Measurements from ENCODE around the gene STARD9. TPM values are rescaled to one million over a fixed set of nuclear protein-coding genes. Genes with fewer than 3 reads are reported as not detected.

STARD9 gene
- total and polyA plus RNA-seq, 2 of the 4 experiments (the other 2 are of a cell fraction) = 2.0 to 3.2 TPM

- Histone ChIP-seq H3K36me3 (ENCODE audit: control insufficient read depth, insufficient read depth, low read length) (no peaks in the 10 kb centered on the region), H3K9me3 (ENCODE audit: control insufficient read depth, insufficient read depth, low read length) (no peaks in the 10 kb centered on the region), H3K9ac (ENCODE audit: low read depth, low read length) (no peak overlapping the region), H2AK9ac (replicated peaks; ENCODE audit: low read depth, low read length, poor library complexity) (no peak overlapping the region), H3K4ac (ENCODE audit: low read depth, low read length) (no peak overlapping the region), H3K14ac (replicated peaks; ENCODE audit: low read depth, low read length) (no peak overlapping the region), H4K8ac (ENCODE audit: low read depth in 2 of 2, low read length in 2 of 2) (no peak overlapping the region), H3K27ac (ENCODE audit: insufficient read depth, low read length) (no peak overlapping the region), H3K56ac (ENCODE audit: extremely low read depth, insufficient read depth, low read length) (no peak overlapping the region), H3K4me3 (ENCODE audit: insufficient read depth, low read depth, low read length) (no peak overlapping the region), H2AFZ (replicated peaks; ENCODE audit: low read length, poor library complexity) (no peak overlapping the region), H3K4me2 (ENCODE audit: low read depth, low read length) (no peak overlapping the region), H3K9me1 (ENCODE audit: insufficient read depth, low read length) (peaks cover 7% of the 10 kb centered on the region), H4K91ac (ENCODE audit: insufficient read depth, low read depth, low read length) (no peak overlapping the region), H2AK5ac (ENCODE audit: low read depth, low read length) (no peak overlapping the region), H2BK15ac (ENCODE audit: low read depth, low read length) (no peak overlapping the region), H3K79me1 (ENCODE audit: low read depth in 1 of 2, low read length in 2 of 2) (peaks cover 4 to 13% of the 10 kb centered on the region in 2 experiments; a peak in 2 of 4 replicates), H3K18ac (ENCODE audit: low read depth, low read length) (no peak overlapping the region), H3K4me1 (ENCODE audit: control insufficient read depth, insufficient read depth, low read length) (no peaks in the 10 kb centered on the region), H4K20me1 (ENCODE audit: insufficient read depth, low read length) (no peaks in the 10 kb centered on the region), H3K23ac (ENCODE audit: low read depth, low read length) (no peak overlapping the region), H3K27me3 (ENCODE audit: control insufficient read depth, insufficient read depth, low read length) (no peaks in the 10 kb centered on the region), H4K5ac (ENCODE audit: low read depth, low read length) (no peak overlapping the region), H2BK5ac (ENCODE audit: low read depth, low read length, poor library complexity, severe bottlenecking) (no peak overlapping the region), H2BK20ac (ENCODE audit: low read depth, low read length) (no peak overlapping the region), H2BK120ac (ENCODE audit: low read depth, low read length) (no peak overlapping the region)
- intact Hi-C loops (cut with micrococcal nuclease) = no loop called here
- no TSS peak for BruUV-seq (replicated peaks)
- no peak for TF ChIP-seq SMC3 (IDR thresholded peaks at IDR 0.05; ENCODE audit: low read depth, low read length)
- TF ChIP-seq CTCF (conservative IDR thresholded peaks at IDR 0.05; ENCODE audit: low read depth, low read length) = no peak
- TF ChIP-seq MAFK (IDR thresholded peaks at IDR 0.05; ENCODE audit: low read depth, low read length) = no peak
- TF ChIP-seq CHD1 (IDR thresholded peaks at IDR 0.05; ENCODE audit: low read depth, low read length) = no peak
- no peak for TF ChIP-seq MAZ (IDR thresholded peaks at IDR 0.05; ENCODE audit: borderline replicate concordance, low read depth, low read length)
- no peak for TF ChIP-seq ELK1 (IDR thresholded peaks at IDR 0.05; ENCODE audit: borderline replicate concordance, low read depth, low read length)
- TF ChIP-seq POLR2A (IDR thresholded peaks at IDR 0.05; ENCODE audit: low read depth, low read length) = no peak
- no peak for TF ChIP-seq RCOR1 (IDR thresholded peaks at IDR 0.05; ENCODE audit: insufficient replicate concordance, low read length)
- DNase-seq (no peak), ATAC-seq (ENCODE audit: low read depth) (no peak)
- dilution Hi-C loops (cut with HindIII; ENCODE audit: low sequenced_read_pairs, unreplicated experiment) = no loop called here
- ChIA-PET CTCF (no interaction called here), POLR2A (ENCODE audit: unreplicated experiment) (no interaction called here)
- in situ Hi-C loops (cut with MboI; ENCODE audit: low sequenced_read_pairs) = no loop called here
- no CpG with 5 or more reads among the region's 7 CpGs for WGBS, 2 experiments (ENCODE audit: extremely low coverage in 2 of 2, insufficient read length in 1 of 2)
These were observed 33.5 kb downstream of the STARD9 start for GRCh38 chr15:42608752-42609488.

All from IMR-90 (cell line).